NCI-H345 (cell line): ENCODE results near the gene COL27A1.

Experiments used
- DNase-seq: peaks from one replicate; lab custom pipeline; 2025; lab: John Stamatoyannopoulos, UW

The COL27A1 gene

GRCh38 chr9:114342755-114343440, 187.6 kb downstream of the COL27A1 start:
- DNase-seq = no peak

GRCh38 chr9:114343471-114344187, 188.3 kb downstream of the COL27A1 start:
- DNase-seq = no peak

- DNase-seq = no peak
These were observed 188.8 kb downstream of the COL27A1 start for GRCh38 chr9:114344188-114344566.

DNA sequence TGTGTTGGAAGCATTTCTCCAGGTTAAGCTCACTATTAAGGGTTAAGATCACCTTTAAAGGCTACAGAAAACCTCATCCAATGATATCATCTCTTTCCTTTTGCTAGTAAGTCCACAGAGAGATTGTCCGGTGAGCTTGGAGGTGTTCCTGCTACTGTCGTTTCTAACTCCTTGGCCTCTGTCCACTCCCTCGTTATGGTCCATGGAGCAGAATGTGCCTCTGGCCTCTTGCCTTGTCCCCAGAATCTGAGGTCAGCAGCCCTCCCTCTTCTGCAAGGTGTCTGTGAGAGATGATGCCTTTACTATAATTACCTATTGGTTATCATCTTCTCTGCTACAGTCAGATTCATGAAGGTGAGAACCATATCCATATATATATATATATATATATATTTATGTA, 189.4 kb downstream of the COL27A1 start:
- DNase-seq = no peak

DNA sequence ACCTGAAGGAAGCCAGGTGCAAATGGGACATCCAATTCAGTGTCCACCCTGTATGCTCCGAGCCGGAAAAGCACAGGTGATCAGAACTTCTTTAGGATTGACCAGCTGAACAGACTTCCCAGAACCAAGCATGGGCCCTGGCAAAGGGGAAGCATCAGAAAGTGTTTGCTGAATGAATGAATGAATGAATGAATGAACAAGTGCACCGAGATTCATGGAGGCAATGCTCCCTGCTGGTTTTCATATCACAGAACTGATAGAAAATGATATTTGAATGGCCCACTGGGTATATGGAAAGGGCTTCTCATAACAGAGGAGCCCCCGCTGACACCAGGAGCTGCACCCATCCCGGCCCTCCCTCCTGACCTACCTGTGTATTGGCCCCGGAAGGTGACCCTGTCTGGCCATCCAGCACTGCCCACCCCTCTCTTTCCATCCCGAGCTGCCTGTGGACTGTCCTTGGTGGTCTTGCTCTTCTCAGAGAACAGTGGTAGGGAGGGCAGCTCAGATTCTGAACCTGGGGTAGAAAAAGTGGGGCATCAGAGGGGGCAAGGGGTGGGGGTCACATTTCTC, 190.2 kb downstream of the COL27A1 start:
- DNase-seq = no peak

DNA sequence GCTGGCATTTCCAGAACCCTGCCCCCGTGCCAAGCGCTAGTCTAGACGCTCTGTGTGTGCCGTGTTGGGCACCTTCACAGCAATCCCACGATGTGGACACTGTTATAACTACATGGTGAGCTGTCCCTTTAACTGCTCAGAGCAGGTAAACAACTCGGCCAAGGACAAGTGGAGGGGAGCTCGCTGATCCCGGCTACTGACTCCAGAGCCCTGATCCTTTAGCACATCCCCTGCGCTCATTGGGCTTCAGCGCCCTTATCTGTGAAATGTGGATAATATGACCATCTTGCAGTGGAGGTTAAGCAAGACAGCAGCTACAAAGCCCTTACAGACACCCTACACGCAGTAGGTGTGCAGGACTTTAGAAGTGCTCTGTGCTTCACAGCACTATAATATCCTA, 190.8 kb downstream of the COL27A1 start:
- no peak for DNase-seq

DNA sequence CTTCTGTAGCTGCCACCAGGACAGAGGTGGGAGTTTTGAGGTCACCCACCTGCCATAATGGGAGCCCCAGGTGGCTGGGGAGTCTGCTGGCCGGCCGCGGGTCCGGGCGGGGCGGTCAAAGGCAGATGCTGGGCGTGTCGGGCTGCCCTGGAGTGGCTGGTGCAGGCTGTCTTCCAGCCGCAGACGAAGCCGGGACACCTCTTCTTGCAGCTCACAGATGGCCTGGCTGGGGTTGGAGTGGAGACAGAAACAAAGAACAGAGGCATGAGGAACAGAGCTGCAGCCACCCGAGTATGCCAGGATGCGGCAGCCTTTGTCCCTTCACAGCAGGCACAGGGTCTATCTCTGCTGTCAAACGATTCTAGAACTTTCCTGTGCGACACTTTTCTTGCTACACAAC, 192.3 kb downstream of the COL27A1 start:
- DNase-seq = no peak

DNA sequence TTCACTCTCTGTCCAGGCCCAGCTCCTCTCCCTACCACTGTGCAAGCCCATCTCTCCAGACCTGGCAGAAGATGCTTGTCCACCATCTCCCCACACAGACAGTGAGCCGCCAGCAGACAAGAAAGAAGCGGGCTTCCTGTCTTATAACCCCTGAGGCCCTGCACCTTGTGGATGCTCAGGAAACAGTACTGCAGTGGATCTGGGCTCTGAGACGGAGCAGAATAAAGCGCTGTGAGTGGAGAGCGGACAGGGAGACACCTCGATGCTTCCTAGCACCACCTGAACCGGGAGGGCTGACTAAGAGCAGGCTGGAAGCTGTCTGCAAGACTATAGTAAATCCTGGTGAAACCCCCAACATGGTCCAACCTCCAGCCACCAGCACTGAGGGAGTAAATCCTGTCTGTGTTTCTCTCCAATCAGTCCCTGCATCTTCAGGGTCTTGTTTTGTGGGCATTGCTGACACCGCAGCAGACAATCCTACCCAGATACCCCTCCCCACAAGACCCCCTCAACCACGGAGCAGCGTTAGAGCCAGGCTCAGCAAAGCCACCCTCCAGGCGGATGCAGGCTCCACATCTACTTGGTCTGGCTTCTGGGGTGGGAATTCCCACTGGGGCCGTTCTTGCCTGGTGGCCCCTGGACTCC, 193.0 kb downstream of the COL27A1 start:
- no peak for DNase-seq

- no peak for DNase-seq
These were observed 193.7 kb downstream of the COL27A1 start for GRCh38 chr9:114348906-114349482.

DNA sequence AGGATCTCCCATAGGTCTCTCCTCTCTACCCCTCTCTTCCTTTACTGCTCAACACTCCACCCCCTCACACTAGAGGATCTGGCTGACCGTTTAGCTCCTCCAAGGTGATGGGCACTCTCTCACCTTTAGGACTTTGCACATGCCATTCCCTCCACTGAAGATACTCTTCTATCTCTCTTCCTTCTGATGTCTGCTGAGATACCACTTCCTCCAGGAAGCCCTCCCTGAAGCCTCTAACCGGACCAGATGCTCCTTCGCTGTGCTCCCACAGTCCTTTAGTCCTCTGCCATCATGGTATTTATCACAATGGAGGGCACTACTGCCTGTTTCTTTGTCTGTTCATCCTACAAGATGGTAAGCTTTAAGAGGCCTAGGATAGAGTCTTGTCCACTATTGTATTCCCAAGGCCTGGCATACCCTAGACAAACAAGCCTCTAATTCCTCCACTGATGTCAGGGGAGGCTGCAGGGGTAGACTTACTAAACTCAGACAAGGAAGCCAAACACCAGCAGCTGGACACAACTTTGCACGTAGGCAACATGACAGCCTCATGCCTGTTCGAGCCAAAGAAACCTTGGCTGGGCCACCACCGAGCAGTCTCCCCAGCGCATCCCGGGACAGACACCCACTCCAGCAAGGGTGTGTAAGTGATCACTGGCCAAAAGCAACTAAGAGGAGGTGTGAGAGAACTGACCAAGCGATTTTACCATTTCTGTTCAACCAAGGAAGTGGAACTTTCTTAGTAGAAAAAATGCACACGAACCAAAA, 194.6 kb downstream of the COL27A1 start:
- no peak for DNase-seq

- DNase-seq = no peak
These were observed 195.5 kb downstream of the COL27A1 start for GRCh38 chr9:114350636-114351401.

- no peak for DNase-seq
These were observed 196.6 kb downstream of the COL27A1 start for GRCh38 chr9:114351932-114352331.

DNA sequence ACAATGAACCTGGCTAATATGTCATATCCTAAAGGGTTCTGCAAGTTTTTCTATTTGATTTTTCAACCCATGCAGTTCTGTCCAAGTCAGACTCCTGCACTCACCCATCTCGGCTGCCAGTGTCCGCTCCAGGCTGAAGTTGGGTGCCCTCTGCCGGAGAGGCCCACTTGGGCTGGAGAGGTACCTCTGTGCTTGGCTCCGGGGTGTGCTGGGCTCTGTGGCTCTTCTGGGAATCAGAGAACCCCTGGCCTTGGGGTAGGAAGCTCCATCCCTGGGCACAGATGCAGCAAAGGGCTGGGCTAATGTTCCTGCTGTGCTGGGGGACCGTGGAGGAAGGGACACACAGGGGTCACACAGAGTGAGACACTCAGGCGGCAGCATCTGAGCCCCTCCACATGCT, 200.5 kb downstream of the COL27A1 start:
- no peak for DNase-seq

DNA sequence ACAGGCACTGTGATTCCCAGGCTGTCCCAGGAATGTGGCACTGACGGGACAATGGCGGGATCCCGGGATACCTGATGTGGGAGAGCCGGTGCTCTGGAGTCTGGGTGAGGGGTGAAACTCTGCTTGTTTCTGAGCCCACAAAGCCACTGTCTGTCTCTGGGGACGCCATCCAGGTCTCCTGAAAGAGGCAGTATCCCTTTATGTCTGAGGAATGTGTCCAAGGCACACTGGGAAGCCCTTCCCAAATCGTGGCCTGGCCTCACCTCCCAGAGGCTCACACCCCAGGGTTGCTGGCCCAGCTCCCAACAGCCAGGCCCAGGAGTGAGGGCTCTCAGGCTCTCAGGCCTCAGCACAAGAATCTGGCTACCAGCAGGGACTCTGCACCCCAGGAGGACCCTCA, 201.5 kb downstream of the COL27A1 start:
- DNase-seq = no peak

GRCh38 chr9:114357360-114357759, 202.0 kb downstream of the COL27A1 start:
- no peak for DNase-seq

GRCh38 chr9:114357911-114358328, 202.6 kb downstream of the COL27A1 start:
- DNase-seq = no peak

DNA sequence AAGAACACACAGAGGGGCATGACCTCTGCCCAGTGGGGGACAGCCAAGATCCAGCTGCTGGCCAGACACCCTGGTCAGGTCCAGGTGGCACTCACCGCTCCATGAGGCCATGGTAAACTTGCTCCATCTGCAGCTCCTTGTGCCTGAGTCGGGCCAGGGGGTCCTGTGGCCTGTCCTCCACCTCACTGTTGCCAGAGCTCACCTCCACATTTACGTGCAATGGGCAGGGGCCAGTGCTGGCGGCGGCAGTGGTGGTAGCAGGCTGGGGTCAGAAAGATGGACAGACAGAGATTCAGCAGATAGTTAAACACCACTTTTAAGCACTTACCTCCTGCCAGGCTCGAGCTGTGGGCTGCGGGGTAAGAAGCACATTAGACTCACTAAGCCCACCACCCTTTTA, 204.5 kb downstream of the COL27A1 start:
- DNase-seq = no peak

- no peak for DNase-seq
These were observed 206.2 kb downstream of the COL27A1 start for GRCh38 chr9:114361542-114361941.
